Stimulated activated CD8-positive, alpha-beta memory T cell treated with anti-CD3 and anti-CD28 coated beads, Interleukin-7, amount 100 ng/mL, for 24 hours (primary cell): ENCODE measurements around the gene NAXE.
"Not testable (repeated sequence)": the region's sequence is repeated elsewhere in the genome, so short reads cannot be mapped to it uniquely, and the experiment has no call there.

Experiments used
- DNase-seq: peaks from one replicate; pipeline ENCODE4 v3.0.0-alpha.2; 2020; ENCODE audit warnings: low read depth

NAXE gene

GRCh38 chr1:156591432-156592157 lies at the start of gene NAXE:
Gene NAXE (plus strand): TSS chr1:156591776. CDS start chr1:156591805, 29 bp downstream.
- no peak for DNase-seq

GRCh38 chr1:156543066-156543465 lies 48.5 kb upstream of the NAXE start:
- no peak for DNase-seq

GRCh38 chr1:156544592-156545102 lies 46.9 kb upstream of the NAXE start:
- DNase-seq: no peak

GRCh38 chr1:156546267-156546666 lies 45.3 kb upstream of the NAXE start:
- no peak for DNase-seq

- no peak for DNase-seq
Observed at GRCh38 chr1:156547434-156547833, 44.1 kb upstream of the NAXE start.

- no peak for DNase-seq
Observed at GRCh38 chr1:156547982-156548381, 43.6 kb upstream of the NAXE start.

- no peak for DNase-seq
Observed at GRCh38 chr1:156549390-156549789, 42.2 kb upstream of the NAXE start.

GRCh38 chr1:156549831-156550230 lies 41.7 kb upstream of the NAXE start:
- no peak for DNase-seq

- no peak for DNase-seq
Observed at GRCh38 chr1:156550346-156550745, 41.2 kb upstream of the NAXE start.

- DNase-seq: no peak
Observed at GRCh38 chr1:156551066-156551643, 40.4 kb upstream of the NAXE start.

- no peak for DNase-seq
Observed at GRCh38 chr1:156551869-156552268, 39.7 kb upstream of the NAXE start.

GRCh38 chr1:156552518-156552917 lies 39.1 kb upstream of the NAXE start:
- no peak for DNase-seq

- DNase-seq: not testable (repeated sequence)
Observed at GRCh38 chr1:156552937-156553336, 38.6 kb upstream of the NAXE start.

- DNase-seq: no peak
Observed at GRCh38 chr1:156553860-156554485, 37.6 kb upstream of the NAXE start.

- DNase-seq: no peak
Observed at GRCh38 chr1:156554971-156555370, 36.6 kb upstream of the NAXE start.

- DNase-seq: no peak
Observed at GRCh38 chr1:156555715-156556114, 35.9 kb upstream of the NAXE start.

- no peak for DNase-seq
Observed at GRCh38 chr1:156556354-156556753, 35.2 kb upstream of the NAXE start.

GRCh38 chr1:156559086-156559796 lies 32.3 kb upstream of the NAXE start:
- DNase-seq: no peak

- DNase-seq: no peak
Observed at GRCh38 chr1:156559797-156560385, 31.7 kb upstream of the NAXE start.

GRCh38 chr1:156560585-156561163 lies 30.9 kb upstream of the NAXE start:
- DNase-seq: no peak

- DNase-seq: no peak
Observed at GRCh38 chr1:156565519-156565918, 26.1 kb upstream of the NAXE start.

- DNase-seq: no peak
Observed at GRCh38 chr1:156566436-156566835, 25.1 kb upstream of the NAXE start.
